Esophagus muscularis mucosa (tissue), 4 donors: ENCODE results near the gene ROMO1. TPM values are rescaled to one million over a fixed set of nuclear protein-coding genes. Genes with fewer than 3 reads are reported as not detected.
"Not testable (repeated sequence)": the region's sequence is repeated elsewhere in the genome, so short reads cannot be mapped to it uniquely, and the experiment has no call there.

ENCODE experiments used
- DNase-seq: peaks from one replicate; pipeline ENCODE4 v3.0.0-alpha.2; 2017; ENCODE audit errors: extremely low spot score
- H3K27ac ChIP-seq, 4 donors: fragments of 200-600 bp; sonication (generic); replicated peaks in 1 of 4; 1 replicate in 3 of 4; 2 replicates in 1 of 4; pipeline ENCODE4 v1.5.1; 2016 to 2019; ENCODE audit warnings: mild to moderate bottlenecking in 1 of 4
- H3K27me3 ChIP-seq, 4 donors: fragments of 200-600 bp; sonication (generic); one replicate each; pipeline versions ENCODE4 v1.5.1 to v1.6.0; 2016 to 2019
- H3K36me3 ChIP-seq, 4 donors: fragments of 200-600 bp; sonication (generic); one replicate each; pipeline ENCODE4 v1.5.1; 2016 to 2019
- H3K4me1 ChIP-seq, 4 donors: fragments of 200-600 bp; sonication (generic); one replicate each; pipeline ENCODE4 v1.5.1; 2016 to 2019
- H3K4me3 ChIP-seq, 4 donors: fragments of 200-600 bp; sonication (generic); 1 replicate in 2 of 4; 2 replicates in 2 of 4; pipeline ENCODE4 v1.5.1; 2016 to 2019; ENCODE audit warnings: mild to moderate bottlenecking in 4 of 4, moderate library complexity in 1 of 4
- H3K9me3 ChIP-seq, 4 donors: fragments of 200-600 bp; sonication (generic); 1 replicate in 3 of 4; 2 replicates in 1 of 4; pipeline ENCODE4 v1.5.1; 2016 to 2019
- CTCF ChIP-seq, 3 experiments: fragments of 200-600 bp in 2 of 3; fragments of 450-650 bp in 1 of 3; sonication (generic) in 2 of 3; IDR thresholded peaks; one replicate each; pipeline ENCODE4 v1.5.1; 2017 to 2019; ENCODE audit warnings: antibody characterized with exemption in 3 of 3, mild to moderate bottlenecking in 2 of 3, moderate library complexity in 1 of 3
- EP300 ChIP-seq: sonication (generic); formaldehyde crosslinking; IDR thresholded peaks from one replicate; pipeline ENCODE4 v1.6.1; 2017; ENCODE audit warnings: antibody characterized with exemption
- POLR2A ChIP-seq: fragments of 450-650 bp; IDR thresholded peaks from one replicate; pipeline ENCODE4 v1.6.1; 2017; ENCODE audit warnings: antibody characterized with exemption, moderate library complexity, mild to moderate bottlenecking, low read depth
- POLR2AphosphoS5 ChIP-seq, 2 donors: sonication (generic); formaldehyde crosslinking; IDR thresholded peaks; one replicate each; pipeline ENCODE4 v1.6.1; 2017; ENCODE audit warnings: antibody characterized with exemption in 2 of 2
- WGBS: methylation state at CpG from one replicate; pipeline ENCODE4 v1.1.5; 2018; 5-methylcytosine and 5-hydroxymethylcytosine counted together
- intact Hi-C: fragments of 100-400 bp; cut with DNase I; formaldehyde crosslinking; loops from one replicate; pipeline ENCODE4 v1.15.1; 2023
- total RNA-seq, 4 donors: library from RNA; depleted of rRNA; stranded (reverse); fragments of >200 nt; gene quantifications; one replicate each; pipeline versions ENCODE4 v1.1.0 to v1.2.1, GENCODE V29; 2016

The ROMO1 gene
- total RNA-seq, 4 donors from 2014 or later, result 159 to 360 (median 263) TPM

GRCh38 chr20:35669681-35670080 is 29.5 kb upstream of the ROMO1 start:
- no peaks in the 10 kb centered on the region for H3K9me3 ChIP-seq
- H3K27me3 ChIP-seq, result no peaks in the 10 kb centered on the region
- WGBS, result no CpG with 5 or more reads among the region's 1 CpG
- H3K27ac ChIP-seq, result no peak overlapping the region
- peaks cover 0 to 7% (median 0%) of the 10 kb centered on the region in 4 donors for H3K4me1 ChIP-seq
- TF ChIP-seq POLR2AphosphoS5 (IDR thresholded peaks at IDR 0.05), result no peak
- TF ChIP-seq CTCF (IDR thresholded peaks at IDR 0.05), result no peak
- no peak for TF ChIP-seq POLR2A
- no peak for TF ChIP-seq EP300
- no peak overlapping the region for H3K4me3 ChIP-seq
- intact Hi-C loops, result no loop called here
- DNase-seq, result peak; percentile 55
- peaks cover 46 to 73% (median 62%) of the 10 kb centered on the region in 4 donors for H3K36me3 ChIP-seq

- H3K4me3 ChIP-seq, result no peak overlapping the region
- peak; percentile 57 for DNase-seq
- no peaks in the 10 kb centered on the region for H3K27me3 ChIP-seq
- no peaks in the 10 kb centered on the region for H3K4me1 ChIP-seq
- H3K36me3 ChIP-seq, result peaks cover 51 to 86% (median 75%) of the 10 kb centered on the region in 4 donors
- no peak overlapping the region for H3K27ac ChIP-seq
- WGBS, result 78% methylated on average over 4 of the region's 4 CpGs
- intact Hi-C loops, result no loop called here
- TF ChIP-seq CTCF (IDR thresholded peaks at IDR 0.05) (no peak), POLR2A (no peak)
- H3K9me3 ChIP-seq, result no peaks in the 10 kb centered on the region
Observed at GRCh38 chr20:35673884-35674283, 25.3 kb upstream of the ROMO1 start.

- Histone ChIP-seq H3K27me3 (no peaks in the 10 kb centered on the region), H3K27ac (no peak overlapping the region), H3K36me3 (peaks cover 43 to 86% (median 69%) of the 10 kb centered on the region in 4 donors), H3K9me3 (no peaks in the 10 kb centered on the region), H3K4me1 (no peaks in the 10 kb centered on the region), H3K4me3 (no peak overlapping the region)
- peak; percentile 37 for DNase-seq
- intact Hi-C loops, result no loop called here
- no peak for TF ChIP-seq POLR2AphosphoS5 (IDR thresholded peaks at IDR 0.05)
- 96% methylated on average over 8 of the region's 8 CpGs for WGBS
Observed at GRCh38 chr20:35674921-35675320, 24.3 kb upstream of the ROMO1 start.

- H3K27me3 ChIP-seq, result no peaks in the 10 kb centered on the region
- H3K9me3 ChIP-seq, result no peaks in the 10 kb centered on the region
- peaks cover 20 to 83% (median 40%) of the 10 kb centered on the region in 4 donors for H3K36me3 ChIP-seq
- no peak overlapping the region for H3K4me3 ChIP-seq
- intact Hi-C loops, result no loop called here
- no peak for DNase-seq
- H3K27ac ChIP-seq, result no peak overlapping the region
- 78% methylated on average over 4 of the region's 4 CpGs for WGBS
- H3K4me1 ChIP-seq, result no peaks in the 10 kb centered on the region
- no peak for TF ChIP-seq CTCF (IDR thresholded peaks at IDR 0.05)
- no peak for TF ChIP-seq POLR2AphosphoS5 (IDR thresholded peaks at IDR 0.05)
- no peak for TF ChIP-seq EP300
- no peak for TF ChIP-seq POLR2A
Observed at GRCh38 chr20:35680452-35681183, 18.6 kb upstream of the ROMO1 start.

GRCh38 chr20:35681960-35682359 is 17.2 kb upstream of the ROMO1 start:
- no peak for TF ChIP-seq CTCF (IDR thresholded peaks at IDR 0.05)
- no peak for TF ChIP-seq EP300
- no peak for TF ChIP-seq POLR2A
- no peak for TF ChIP-seq POLR2AphosphoS5 (IDR thresholded peaks at IDR 0.05)
- DNase-seq, result no peak
- Histone ChIP-seq H3K27ac (no peak overlapping the region), H3K4me1 (no peaks in the 10 kb centered on the region), H3K9me3 (no peaks in the 10 kb centered on the region), H3K4me3 (no peak overlapping the region), H3K36me3 (peaks cover 20 to 91% (median 42%) of the 10 kb centered on the region in 4 donors), H3K27me3 (no peaks in the 10 kb centered on the region)
- WGBS, result 87% methylated on average over 1 of the region's 1 CpG
- intact Hi-C loops, result no loop called here

- intact Hi-C loops, H3K9me3 ChIP-seq, H3K27me3 ChIP-seq, H3K4me3 ChIP-seq, H3K27ac ChIP-seq, H3K4me1 ChIP-seq: not testable (repeated sequence)
- peaks cover 33 to 92% (median 57%) of the 10 kb centered on the region in 4 donors for H3K36me3 ChIP-seq
- WGBS, result 95% methylated on average over 9 of the region's 9 CpGs
- peak; percentile 2 for DNase-seq
Observed at GRCh38 chr20:35685368-35685767, 13.8 kb upstream of the ROMO1 start.
